IMR-90 (cell line): Measurements from ENCODE around the gene EPB41L4A. TPM values are rescaled to one million over a fixed set of nuclear protein-coding genes. Genes with fewer than 3 reads are reported as not detected.

Source experiments
- ATAC-seq: fragments of 200-7000 bp; cut with Tn5 transposase; 2 replicates; pipeline ENCODE4 v1.9.1; 2020; ENCODE audit warnings: low read depth, mild to moderate bottlenecking, moderate library complexity
- BruUV-seq: library from RNA; stranded (reverse); fragments of 400-500 nt; replicated peaks from 2 replicates; lab custom pipeline; 2021; lab: Mats Ljungman, UMichigan
- CTCF ChIA-PET: fragments of 300-600 bp; formaldehyde crosslinking; extraction: SDS; loops from one replicate; lab custom pipeline; 2021; ENCODE audit warnings: antibody characterized with exemption; lab: Yijun Ruan, JAX
- POLR2A ChIA-PET: fragments of 300-600 bp; sonication (Branson Sonifier 250); formaldehyde crosslinking; loops from one replicate; lab custom pipeline; 2022; ENCODE audit warnings: antibody characterized with exemption; ENCODE audit not compliant: unreplicated experiment; lab: Charles Lee
- DNase-seq: peaks from one replicate; pipeline ENCODE4 v3.0.0; 2013
- H2AFZ ChIP-seq: replicated peaks from 2 replicates; pipeline ENCODE3; 2013; ENCODE audit warnings: low read length, mild to moderate bottlenecking; ENCODE audit not compliant: poor library complexity
- H2AK5ac ChIP-seq: 2 replicates; pipeline ENCODE4 v1.6.1; 2013; ENCODE audit warnings: low read depth, low read length, inconsistent platforms
- H2AK9ac ChIP-seq: replicated peaks from 2 replicates; pipeline ENCODE3; 2013; ENCODE audit warnings: mild to moderate bottlenecking, low read depth, low read length, moderate library complexity; ENCODE audit not compliant: poor library complexity
- H2BK120ac ChIP-seq: 2 replicates; pipeline ENCODE4 v1.6.1; 2013; ENCODE audit warnings: low read depth, low read length, inconsistent platforms
- H2BK15ac ChIP-seq: 3 replicates; pipeline ENCODE4 v1.6.1; 2013; ENCODE audit warnings: low read depth, low read length, inconsistent platforms
- H2BK20ac ChIP-seq: 2 replicates; pipeline ENCODE4 v1.6.1; 2013; ENCODE audit warnings: low read depth, mild to moderate bottlenecking, inconsistent platforms, low read length, moderate library complexity
- H2BK5ac ChIP-seq: 2 replicates; pipeline ENCODE4 v1.6.1; 2013; ENCODE audit warnings: mild to moderate bottlenecking, low read depth, low read length, inconsistent platforms; ENCODE audit not compliant: poor library complexity, severe bottlenecking
- H3K14ac ChIP-seq: replicated peaks from 2 replicates; pipeline ENCODE4 v1.6.1; 2013; ENCODE audit warnings: low read depth, low read length, inconsistent platforms
- H3K18ac ChIP-seq: 2 replicates; pipeline ENCODE4 v1.6.1; 2013; ENCODE audit warnings: low read depth, low read length, control low read depth
- H3K23ac ChIP-seq: 2 replicates; pipeline ENCODE4 v1.6.1; 2013; ENCODE audit warnings: low read depth, low read length, inconsistent platforms
- H3K27ac ChIP-seq: 2 replicates; pipeline ENCODE4 v1.5.1; 2013; ENCODE audit warnings: mild to moderate bottlenecking, control low read depth, low read length; ENCODE audit not compliant: insufficient read depth
- H3K27me3 ChIP-seq: 2 replicates; pipeline ENCODE4 v1.6.1; 2013; ENCODE audit warnings: low read length; ENCODE audit not compliant: control insufficient read depth, insufficient read depth
- H3K36me3 ChIP-seq: 2 replicates; pipeline ENCODE4 v1.6.1; 2013; ENCODE audit warnings: low read length, mixed read lengths; ENCODE audit not compliant: control insufficient read depth, insufficient read depth
- H3K4ac ChIP-seq: 2 replicates; pipeline ENCODE4 v1.6.1; 2013; ENCODE audit warnings: low read depth, low read length, inconsistent platforms
- H3K4me1 ChIP-seq: 2 replicates; pipeline ENCODE4 v1.6.1; 2013; ENCODE audit warnings: low read length, mixed read lengths; ENCODE audit not compliant: control insufficient read depth, insufficient read depth
- H3K4me2 ChIP-seq: 2 replicates; pipeline ENCODE4 v1.6.1; 2013; ENCODE audit warnings: low read depth, mild to moderate bottlenecking, control low read depth, low read length, moderate library complexity
- H3K4me3 ChIP-seq: 2 replicates; pipeline ENCODE4 v1.5.1; 2013; ENCODE audit warnings: low read depth, mild to moderate bottlenecking, control low read depth, low read length, moderate library complexity; ENCODE audit not compliant: insufficient read depth
- H3K56ac ChIP-seq: 2 replicates; pipeline ENCODE4 v1.6.1; 2013; ENCODE audit warnings: low read length, inconsistent platforms; ENCODE audit not compliant: insufficient read depth; ENCODE audit errors: extremely low read depth
- H3K79me1 ChIP-seq, 2 experiments: 2 replicates each; pipeline ENCODE4 v1.6.1; 2013; ENCODE audit warnings: low read length in 2 of 2, inconsistent platforms in 1 of 2, low read depth in 1 of 2
- H3K9ac ChIP-seq: 2 replicates; pipeline ENCODE4 v1.6.1; 2013; ENCODE audit warnings: low read depth, low read length, control low read depth
- H3K9me1 ChIP-seq: 2 replicates; pipeline ENCODE4 v1.6.1; 2013; ENCODE audit warnings: low read length, inconsistent platforms; ENCODE audit not compliant: insufficient read depth
- H3K9me3 ChIP-seq: 2 replicates; pipeline ENCODE4 v1.6.1; 2013; ENCODE audit warnings: low read length; ENCODE audit not compliant: control insufficient read depth, insufficient read depth
- H4K20me1 ChIP-seq: 2 replicates; pipeline ENCODE4 v1.6.1; 2013; ENCODE audit warnings: low read length, inconsistent platforms; ENCODE audit not compliant: insufficient read depth
- H4K5ac ChIP-seq: 2 replicates; pipeline ENCODE4 v1.6.1; 2013; ENCODE audit warnings: mild to moderate bottlenecking, low read depth, low read length, control low read depth
- H4K8ac ChIP-seq, 2 experiments: 2 replicates each; pipeline ENCODE4 v1.6.1; 2013; ENCODE audit warnings: low read depth in 2 of 2, low read length in 2 of 2, control low read depth in 1 of 2, inconsistent platforms in 1 of 2
- H4K91ac ChIP-seq: 2 replicates; pipeline ENCODE4 v1.6.1; 2013; ENCODE audit warnings: low read depth, low read length, inconsistent platforms; ENCODE audit not compliant: insufficient read depth
- BHLHE40 ChIP-seq: fragments of 150-350 bp; IDR thresholded peaks from 2 replicates; pipeline ENCODE4 v1.6.1; 2016; ENCODE audit warnings: mild to moderate bottlenecking, low read depth, low read length
- CEBPB ChIP-seq: IDR thresholded peaks from 2 replicates; pipeline ENCODE4 v1.6.1; 2012; ENCODE audit warnings: low read depth, low read length, improper control_type of control experiment
- CHD1 ChIP-seq: IDR thresholded peaks from 2 replicates; pipeline ENCODE4 v1.6.1; 2012; ENCODE audit warnings: low read depth, low read length, improper control_type of control experiment
- FOS ChIP-seq: fragments of 150-350 bp; IDR thresholded peaks from 2 replicates; pipeline ENCODE4 v1.6.1; 2016; ENCODE audit warnings: low read depth, low read length
- MAFK ChIP-seq: IDR thresholded peaks from 2 replicates; pipeline ENCODE4 v1.6.1; 2012; ENCODE audit warnings: low read depth, low read length, improper control_type of control experiment
- MAZ ChIP-seq: IDR thresholded peaks from 2 replicates; pipeline ENCODE4 v1.6.1; 2012; ENCODE audit warnings: low read depth, mild to moderate bottlenecking, low read length, improper control_type of control experiment, moderate library complexity, borderline replicate concordance
- MXI1 ChIP-seq: IDR thresholded peaks from 2 replicates; pipeline ENCODE4 v1.6.1; 2012; ENCODE audit warnings: low read depth, mild to moderate bottlenecking, low read length, moderate library complexity, borderline replicate concordance
- NFE2L2 ChIP-seq: fragments of 150-350 bp; IDR thresholded peaks from 2 replicates; pipeline ENCODE4 v1.6.1; 2016; ENCODE audit warnings: low read depth, mild to moderate bottlenecking, low read length
- POLR2A ChIP-seq: IDR thresholded peaks from 2 replicates; pipeline ENCODE4 v1.6.1; 2012; ENCODE audit warnings: mild to moderate bottlenecking, low read depth, low read length
- RAD21 ChIP-seq: IDR thresholded peaks from 2 replicates; pipeline ENCODE4 v1.6.1; 2012; ENCODE audit warnings: low read length, improper control_type of control experiment
- RCOR1 ChIP-seq: IDR thresholded peaks from 2 replicates; pipeline ENCODE4 v1.6.1; 2012; ENCODE audit warnings: mild to moderate bottlenecking, low read length, improper control_type of control experiment; ENCODE audit not compliant: insufficient replicate concordance
- RFX5 ChIP-seq: IDR thresholded peaks from 2 replicates; pipeline ENCODE4 v1.8.0; 2012; ENCODE audit warnings: low read depth, mild to moderate bottlenecking, low read length, moderate library complexity
- SMC3 ChIP-seq: fragments of 150-350 bp; IDR thresholded peaks from 2 replicates; pipeline ENCODE4 v1.6.1; 2016; ENCODE audit warnings: low read depth, mild to moderate bottlenecking, antibody characterized with exemption, low read length, moderate library complexity
- WGBS, 2 experiments: methylation state at CpG; one replicate each; pipeline versions ENCODE4 v1.1.5 to v1.1.7; 2013; ENCODE audit warnings: missing lambda C conversion rate in 2 of 2; ENCODE audit not compliant: insufficient read length in 1 of 2; ENCODE audit errors: extremely low coverage in 2 of 2; 5-methylcytosine and 5-hydroxymethylcytosine counted together
- dilution Hi-C: fragments of 300-500 bp; cut with HindIII; formaldehyde crosslinking; loops from one replicate; pipeline ENCODE4 v1.14.3; 2018; ENCODE audit warnings: low sequenced_read_pairs; ENCODE audit not compliant: unreplicated experiment
- in situ Hi-C: fragments of 300-500 bp; cut with MboI; formaldehyde crosslinking; loops from 3 replicates; pipeline ENCODE4 v1.14.3; 2019; ENCODE audit warnings: low sequenced_read_pairs, inconsistent platforms, mixed read lengths
- intact Hi-C: fragments of 100-400 bp; cut with micrococcal nuclease; formaldehyde crosslinking; loops from 2 replicates; pipeline ENCODE4 v1.10.0; 2022
- polyA plus RNA-seq, 3 experiments: library from polyadenylated mRNA; depleted of rRNA; stranded (reverse); fragments of >200 nt; gene quantifications; 2 replicates each; pipeline ENCODE4 v1.2.3, GENCODE V29; 2012; ENCODE audit warnings: low replicate concordance in 1 of 3
- total RNA-seq: library from RNA; depleted of rRNA; stranded (reverse); fragments of >200 nt; gene quantifications from 2 replicates; pipeline ENCODE4 v1.2.3, GENCODE V29; 2012
- TF ChIP-seq, protein P1 (sequence below): conservative IDR thresholded peaks from 2 replicates; pipeline ENCODE4 v1.5.1; 2012; ENCODE audit warnings: mild to moderate bottlenecking, low read depth, low read length, improper control_type of control experiment
- TF ChIP-seq, protein P2 (sequence below): fragments of 150-350 bp; IDR thresholded peaks from 2 replicates; pipeline ENCODE4 v1.6.1; 2016; ENCODE audit warnings: low read depth, mild to moderate bottlenecking, low read length, moderate library complexity, borderline replicate concordance
- TF ChIP-seq, protein P3 (sequence below): fragments of 150-350 bp; IDR thresholded peaks from 2 replicates; pipeline ENCODE4 v1.6.1; 2017; ENCODE audit warnings: mild to moderate bottlenecking, antibody characterized with exemption, low read length, low read depth

EPB41L4A gene
- total and polyA plus RNA-seq, 2 of the 4 experiments (the other 2 are of a cell fraction) = under 0.01 to 0.02 TPM

DNA sequence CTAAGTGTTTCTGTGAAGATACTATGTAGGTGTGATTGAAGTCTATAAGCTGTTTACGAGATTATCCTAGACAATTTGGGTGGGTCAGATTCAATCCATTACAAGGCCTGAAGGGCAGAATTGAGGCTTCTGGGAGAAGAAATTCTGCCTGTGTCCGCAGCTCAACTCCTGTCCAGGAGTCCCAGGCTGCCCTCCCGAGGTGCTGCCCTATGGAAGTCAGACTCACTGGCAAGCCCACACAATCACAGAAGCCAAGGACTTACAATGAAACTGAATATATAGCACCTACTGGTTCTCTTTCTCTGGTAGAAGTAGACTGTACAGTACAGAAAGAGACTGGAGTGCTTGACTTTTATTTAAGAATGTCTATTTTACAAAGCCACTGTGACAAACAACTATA is 74.5 kb downstream of the EPB41L4A start:
- BruUV-seq = no TSS peak
- H3K27me3 ChIP-seq = no peaks in the 10 kb centered on the region
- H3K18ac ChIP-seq = no peak overlapping the region
- no peak overlapping the region for H3K14ac ChIP-seq
- H3K9ac ChIP-seq = no peak overlapping the region
- H3K4me2 ChIP-seq = no peak overlapping the region
- H2AK5ac ChIP-seq = no peak overlapping the region
- H4K5ac ChIP-seq = no peak overlapping the region
- no peaks in the 10 kb centered on the region for H3K9me1 ChIP-seq
- H2AFZ ChIP-seq = no peak overlapping the region
- H3K36me3 ChIP-seq = no peaks in the 10 kb centered on the region
- no peaks in the 10 kb centered on the region for H3K4me1 ChIP-seq
- no peak overlapping the region for H2AK9ac ChIP-seq
- POLR2A ChIA-PET = no interaction called here
- H2BK15ac ChIP-seq = no peak overlapping the region
- H3K4ac ChIP-seq = no peak overlapping the region
- H2BK5ac ChIP-seq = no peak overlapping the region
- H4K8ac ChIP-seq = no peak overlapping the region
- no peak overlapping the region for H3K56ac ChIP-seq
- H3K79me1 ChIP-seq = no peaks in the 10 kb centered on the region
- no peak overlapping the region for H3K4me3 ChIP-seq
- no peaks in the 10 kb centered on the region for H4K20me1 ChIP-seq
- H3K9me3 ChIP-seq = no peaks in the 10 kb centered on the region
- H3K23ac ChIP-seq = no peak overlapping the region
- no CpG with 5 or more reads among the region's 3 CpGs for WGBS, 2 experiments
- H2BK20ac ChIP-seq = no peak overlapping the region
- H4K91ac ChIP-seq = no peak overlapping the region
- dilution Hi-C loops = no loop called here
- TF ChIP-seq CHD1 (no peak), MXI1 (no peak), RFX5 (no peak), MAZ (no peak), SMC3 (no peak), RCOR1 (no peak), BHLHE40 (no peak), MAFK (no peak), RAD21 (no peak), FOS (no peak), POLR2A (no peak), NFE2L2 (no peak), CEBPB (no peak)
- TF ChIP-seq, protein P1, sequence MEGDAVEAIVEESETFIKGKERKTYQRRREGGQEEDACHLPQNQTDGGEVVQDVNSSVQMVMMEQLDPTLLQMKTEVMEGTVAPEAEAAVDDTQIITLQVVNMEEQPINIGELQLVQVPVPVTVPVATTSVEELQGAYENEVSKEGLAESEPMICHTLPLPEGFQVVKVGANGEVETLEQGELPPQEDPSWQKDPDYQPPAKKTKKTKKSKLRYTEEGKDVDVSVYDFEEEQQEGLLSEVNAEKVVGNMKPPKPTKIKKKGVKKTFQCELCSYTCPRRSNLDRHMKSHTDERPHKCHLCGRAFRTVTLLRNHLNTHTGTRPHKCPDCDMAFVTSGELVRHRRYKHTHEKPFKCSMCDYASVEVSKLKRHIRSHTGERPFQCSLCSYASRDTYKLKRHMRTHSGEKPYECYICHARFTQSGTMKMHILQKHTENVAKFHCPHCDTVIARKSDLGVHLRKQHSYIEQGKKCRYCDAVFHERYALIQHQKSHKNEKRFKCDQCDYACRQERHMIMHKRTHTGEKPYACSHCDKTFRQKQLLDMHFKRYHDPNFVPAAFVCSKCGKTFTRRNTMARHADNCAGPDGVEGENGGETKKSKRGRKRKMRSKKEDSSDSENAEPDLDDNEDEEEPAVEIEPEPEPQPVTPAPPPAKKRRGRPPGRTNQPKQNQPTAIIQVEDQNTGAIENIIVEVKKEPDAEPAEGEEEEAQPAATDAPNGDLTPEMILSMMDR = no peak
- TF ChIP-seq, protein P2, sequence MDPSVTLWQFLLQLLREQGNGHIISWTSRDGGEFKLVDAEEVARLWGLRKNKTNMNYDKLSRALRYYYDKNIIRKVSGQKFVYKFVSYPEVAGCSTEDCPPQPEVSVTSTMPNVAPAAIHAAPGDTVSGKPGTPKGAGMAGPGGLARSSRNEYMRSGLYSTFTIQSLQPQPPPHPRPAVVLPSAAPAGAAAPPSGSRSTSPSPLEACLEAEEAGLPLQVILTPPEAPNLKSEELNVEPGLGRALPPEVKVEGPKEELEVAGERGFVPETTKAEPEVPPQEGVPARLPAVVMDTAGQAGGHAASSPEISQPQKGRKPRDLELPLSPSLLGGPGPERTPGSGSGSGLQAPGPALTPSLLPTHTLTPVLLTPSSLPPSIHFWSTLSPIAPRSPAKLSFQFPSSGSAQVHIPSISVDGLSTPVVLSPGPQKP = no peak
- TF ChIP-seq, protein P3, sequence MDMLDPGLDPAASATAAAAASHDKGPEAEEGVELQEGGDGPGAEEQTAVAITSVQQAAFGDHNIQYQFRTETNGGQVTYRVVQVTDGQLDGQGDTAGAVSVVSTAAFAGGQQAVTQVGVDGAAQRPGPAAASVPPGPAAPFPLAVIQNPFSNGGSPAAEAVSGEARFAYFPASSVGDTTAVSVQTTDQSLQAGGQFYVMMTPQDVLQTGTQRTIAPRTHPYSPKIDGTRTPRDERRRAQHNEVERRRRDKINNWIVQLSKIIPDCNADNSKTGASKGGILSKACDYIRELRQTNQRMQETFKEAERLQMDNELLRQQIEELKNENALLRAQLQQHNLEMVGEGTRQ = no peak
- intact Hi-C loops = no loop called here
- ATAC-seq (no peak), DNase-seq (no peak)
- H2BK120ac ChIP-seq = no peak overlapping the region
- no peak overlapping the region for H3K27ac ChIP-seq
- CTCF ChIA-PET = no interaction called here
- in situ Hi-C loops = no loop called here
